ENCODE results near the gene FKBP15.

DNA sequence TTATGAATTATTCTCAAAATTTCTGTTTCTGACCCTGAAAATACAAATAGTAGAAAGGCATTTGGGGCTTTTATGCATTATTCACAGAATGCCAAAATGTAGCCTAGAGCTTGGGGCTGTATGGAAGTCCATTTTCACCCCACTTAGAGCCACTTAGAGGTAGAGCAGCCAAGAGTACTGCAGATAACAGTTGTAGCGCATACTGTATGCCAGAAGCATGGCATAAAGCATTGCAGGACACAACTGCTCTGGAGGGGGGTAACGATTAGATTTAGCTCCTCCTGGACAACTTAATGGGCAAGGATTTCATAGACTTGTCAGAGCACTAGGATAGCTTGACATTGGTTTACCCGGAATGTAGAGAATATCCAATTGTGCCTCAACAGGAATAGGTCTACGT, 15.9 kb upstream of the FKBP15 start:
- TF ChIP-seq, protein P1, sequence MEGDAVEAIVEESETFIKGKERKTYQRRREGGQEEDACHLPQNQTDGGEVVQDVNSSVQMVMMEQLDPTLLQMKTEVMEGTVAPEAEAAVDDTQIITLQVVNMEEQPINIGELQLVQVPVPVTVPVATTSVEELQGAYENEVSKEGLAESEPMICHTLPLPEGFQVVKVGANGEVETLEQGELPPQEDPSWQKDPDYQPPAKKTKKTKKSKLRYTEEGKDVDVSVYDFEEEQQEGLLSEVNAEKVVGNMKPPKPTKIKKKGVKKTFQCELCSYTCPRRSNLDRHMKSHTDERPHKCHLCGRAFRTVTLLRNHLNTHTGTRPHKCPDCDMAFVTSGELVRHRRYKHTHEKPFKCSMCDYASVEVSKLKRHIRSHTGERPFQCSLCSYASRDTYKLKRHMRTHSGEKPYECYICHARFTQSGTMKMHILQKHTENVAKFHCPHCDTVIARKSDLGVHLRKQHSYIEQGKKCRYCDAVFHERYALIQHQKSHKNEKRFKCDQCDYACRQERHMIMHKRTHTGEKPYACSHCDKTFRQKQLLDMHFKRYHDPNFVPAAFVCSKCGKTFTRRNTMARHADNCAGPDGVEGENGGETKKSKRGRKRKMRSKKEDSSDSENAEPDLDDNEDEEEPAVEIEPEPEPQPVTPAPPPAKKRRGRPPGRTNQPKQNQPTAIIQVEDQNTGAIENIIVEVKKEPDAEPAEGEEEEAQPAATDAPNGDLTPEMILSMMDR (conservative IDR thresholded peaks at IDR 0.05; ENCODE audit: low read depth, low read length): no peak
- TF ChIP-seq RAD21 (IDR thresholded peaks at IDR 0.05; ENCODE audit: low read length): no peak
- TF ChIP-seq RCOR1 (IDR thresholded peaks at IDR 0.05; ENCODE audit: insufficient replicate concordance, low read length): no peak

All from IMR-90 (cell line).